H1 (cell line): Measurements from ENCODE around the gene COLEC11. TPM values are rescaled to one million over a fixed set of nuclear protein-coding genes. Genes with fewer than 3 reads are reported as not detected.
A peak's percentile ranks its signal among the peaks of the same experiment; 100 is the strongest.

ENCODE experiments used
- CTCF ChIA-PET: fragments of 300-600 bp; sonication (Branson Sonifier 250); formaldehyde crosslinking; loops from one replicate; lab custom pipeline; 2021; ENCODE audit not compliant: partially characterized antibody; lab: Charles Lee
- POLR2A ChIA-PET: fragments of 300-600 bp; sonication (Branson Sonifier 250); formaldehyde crosslinking; loops from one replicate; lab custom pipeline; 2021; ENCODE audit warnings: inconsistent platforms; ENCODE audit not compliant: partially characterized antibody; lab: Charles Lee
- DNase-seq, 2 experiments: peaks; one replicate each; pipeline versions ENCODE4 v3.0.0 to v3.0.0-alpha.2; 2010 to 2022; ENCODE audit warnings: low spot score in 2 of 2, low read depth in 1 of 2, mixed read lengths in 1 of 2
- FAIRE-seq: peaks from 2 replicates; lab custom pipeline; 2011; peaks lifted over from hg19 to GRCh38; lab: Jason Lieb, UNC
- H2AFZ ChIP-seq: 2 replicates; pipeline ENCODE4 v1.8.1; 2012; ENCODE audit warnings: low read length, inconsistent platforms
- H2AK5ac ChIP-seq: 2 replicates; pipeline ENCODE4 v1.6.1; 2013; ENCODE audit warnings: low read depth, low read length
- H2BK120ac ChIP-seq: replicated peaks from 2 replicates; pipeline ENCODE3; 2013; ENCODE audit warnings: low read depth, low read length, inconsistent platforms
- H2BK12ac ChIP-seq: 2 replicates; pipeline ENCODE4 v1.6.1; 2013; ENCODE audit warnings: low read depth, low read length
- H2BK15ac ChIP-seq: 2 replicates; pipeline ENCODE4 v1.6.1; 2013; ENCODE audit warnings: low read length
- H2BK20ac ChIP-seq: 2 replicates; pipeline ENCODE4 v1.6.1; 2013; ENCODE audit warnings: low read length
- H2BK5ac ChIP-seq: 2 replicates; pipeline ENCODE4 v1.6.1; 2013; ENCODE audit warnings: low read depth, low read length
- H3K14ac ChIP-seq: 2 replicates; pipeline ENCODE4 v1.6.1; 2013; ENCODE audit warnings: inconsistent platforms; ENCODE audit not compliant: insufficient read length
- H3K18ac ChIP-seq: 2 replicates; pipeline ENCODE4 v1.6.1; 2013; ENCODE audit warnings: low read length; ENCODE audit errors: extremely low read depth
- H3K23ac ChIP-seq: 2 replicates; pipeline ENCODE4 v1.6.1; 2013; ENCODE audit warnings: inconsistent platforms; ENCODE audit not compliant: insufficient read length
- H3K23me2 ChIP-seq: 2 replicates; pipeline ENCODE4 v1.6.1; 2013; ENCODE audit warnings: low read depth, low read length
- H3K27ac ChIP-seq: 2 replicates; pipeline ENCODE4 v1.6.1; 2011; ENCODE audit warnings: low read depth, low read length, inconsistent platforms
- H3K27me3 ChIP-seq, 4 experiments: replicated peaks in 1 of 4; 1 replicate in 1 of 4; 2 replicates in 3 of 4; pipeline versions ENCODE4 v1.6.1 to v1.8.1; 2011 to 2013; ENCODE audit warnings: low read length in 3 of 4, mild to moderate bottlenecking in 3 of 4, inconsistent platforms in 2 of 4, mixed read lengths in 2 of 4, moderate library complexity in 1 of 4; ENCODE audit not compliant: control insufficient read depth in 3 of 4, insufficient read depth in 3 of 4; ENCODE audit errors: extremely low read depth in 1 of 4
- H3K36me3 ChIP-seq, 4 experiments: 2 replicates each; pipeline versions ENCODE4 v1.6.1 to v1.8.1; 2011 to 2013; ENCODE audit warnings: mild to moderate bottlenecking in 4 of 4, low read length in 3 of 4, moderate library complexity in 2 of 4, control low read depth in 1 of 4, inconsistent platforms in 1 of 4; ENCODE audit not compliant: insufficient read depth in 4 of 4, control insufficient read depth in 2 of 4
- H3K4ac ChIP-seq: replicated peaks from 2 replicates; pipeline ENCODE3; 2013; ENCODE audit warnings: low read length, low read depth, mixed read lengths, inconsistent platforms; ENCODE audit not compliant: insufficient read length
- H3K4me1 ChIP-seq, 4 experiments: replicated peaks in 1 of 4; 1 replicate in 1 of 4; 2 replicates in 3 of 4; pipeline versions ENCODE4 v1.6.1 to v1.8.1; 2011 to 2013; ENCODE audit warnings: low read length in 3 of 4, inconsistent platforms in 2 of 4, mixed read lengths in 1 of 4; ENCODE audit not compliant: insufficient read depth in 4 of 4, control insufficient read depth in 3 of 4
- H3K4me2 ChIP-seq, 2 experiments: 2 replicates each; pipeline versions ENCODE4 v1.6.1 to v1.8.1; 2011 to 2013; ENCODE audit warnings: low read depth in 2 of 2, low read length in 2 of 2, control low read depth in 1 of 2, inconsistent platforms in 1 of 2, mild to moderate bottlenecking in 1 of 2; ENCODE audit not compliant: insufficient read depth in 1 of 2
- H3K4me3 ChIP-seq, 4 experiments: fragments of 200-600, 300-600 bp in 1 of 4; sonication (generic), shearing (Covaris generic), sonication (Bioruptor Twin) in 1 of 4; 2 replicates each; pipeline versions ENCODE4 v1.5.1 to v1.8.1; 2011 to 2016; ENCODE audit warnings: low read length in 4 of 4, low read depth in 3 of 4, control low read depth in 2 of 4, inconsistent platforms in 2 of 4, mild to moderate bottlenecking in 2 of 4, mixed read lengths in 1 of 4, moderate library complexity in 1 of 4; ENCODE audit not compliant: insufficient read depth in 2 of 4; ENCODE audit errors: extremely low read depth in 1 of 4
- H3K56ac ChIP-seq: replicated peaks from 2 replicates; pipeline ENCODE3; 2013; ENCODE audit warnings: low read depth, mild to moderate bottlenecking, mixed read lengths, low read length, inconsistent platforms; ENCODE audit not compliant: insufficient read length
- H3K79me1 ChIP-seq: 2 replicates; pipeline ENCODE4 v1.6.1; 2013; ENCODE audit warnings: low read depth, low read length, control low read depth
- H3K79me2 ChIP-seq, 2 experiments: 2 replicates each; pipeline versions ENCODE4 v1.6.1 to v1.8.1; 2012 to 2013; ENCODE audit warnings: low read length in 2 of 2, mild to moderate bottlenecking in 2 of 2, inconsistent platforms in 1 of 2; ENCODE audit not compliant: insufficient read depth in 2 of 2, control insufficient read depth in 1 of 2
- H3K9ac ChIP-seq, 4 experiments: replicated peaks in 1 of 4; 1 replicate in 1 of 4; 2 replicates in 3 of 4; pipeline versions ENCODE4 v1.6.1 to v1.8.1; 2011 to 2013; ENCODE audit warnings: low read depth in 3 of 4, low read length in 3 of 4, control low read depth in 2 of 4, mild to moderate bottlenecking in 2 of 4, moderate library complexity in 2 of 4, inconsistent platforms in 1 of 4; ENCODE audit errors: extremely low read depth in 1 of 4
- H3K9me3 ChIP-seq, 2 experiments: 2 replicates each; pipeline versions ENCODE4 v1.6.1 to v1.8.1; 2012 to 2013; ENCODE audit warnings: mild to moderate bottlenecking in 2 of 2, moderate library complexity in 2 of 2, control low read depth in 1 of 2, inconsistent platforms in 1 of 2, low read depth in 1 of 2, low read length in 1 of 2, mixed read lengths in 1 of 2; ENCODE audit not compliant: insufficient read depth in 2 of 2
- H4K20me1 ChIP-seq, 2 experiments: replicated peaks in 1 of 2; 2 replicates each; pipeline versions ENCODE3 to v1.8.1; 2011 to 2013; ENCODE audit warnings: inconsistent platforms in 2 of 2, low read length in 2 of 2, mild to moderate bottlenecking in 1 of 2; ENCODE audit not compliant: insufficient read depth in 2 of 2, control insufficient read depth in 1 of 2
- H4K5ac ChIP-seq: 2 replicates; pipeline ENCODE4 v1.6.1; 2013; ENCODE audit warnings: low read length, low read depth, mixed read lengths, inconsistent platforms; ENCODE audit not compliant: insufficient read length
- H4K8ac ChIP-seq: 2 replicates; pipeline ENCODE4 v1.8.0; 2013; ENCODE audit warnings: mild to moderate bottlenecking, moderate library complexity, low read length, inconsistent platforms; ENCODE audit not compliant: insufficient read depth; ENCODE audit errors: extremely low read depth
- H4K91ac ChIP-seq: replicated peaks from 2 replicates; pipeline ENCODE3; 2013; ENCODE audit warnings: low read length, mixed read lengths, inconsistent platforms; ENCODE audit not compliant: insufficient read length
- ASH2L ChIP-seq: fragments of 200-600, 300-600 bp; sonication (generic); IDR thresholded peaks from one replicate; pipeline ENCODE4 v1.7.1; 2017; ENCODE audit warnings: low read length
- ATF2 ChIP-seq: IDR thresholded peaks from 2 replicates; pipeline ENCODE4 v1.6.1; 2012; ENCODE audit warnings: low read length, inconsistent platforms
- EP300 ChIP-seq, 2 experiments: IDR thresholded peaks; 1 replicate in 1 of 2; 2 replicates in 1 of 2; pipeline ENCODE4 v1.6.1; 2011 to 2012; ENCODE audit warnings: low read depth in 2 of 2, low read length in 2 of 2, mild to moderate bottlenecking in 2 of 2, borderline replicate concordance in 1 of 2, inconsistent platforms in 1 of 2, moderate library complexity in 1 of 2
- GABPA ChIP-seq: IDR thresholded peaks from 2 replicates; pipeline ENCODE4 v1.6.1; 2011; ENCODE audit warnings: mild to moderate bottlenecking, low read length, moderate library complexity, borderline replicate concordance; ENCODE audit not compliant: insufficient read depth
- KDM1A ChIP-seq: fragments of 200-600, 300-600 bp; sonication (generic); IDR thresholded peaks from 2 replicates; pipeline ENCODE4 v1.7.1; 2016; ENCODE audit warnings: mild to moderate bottlenecking, low read length, borderline replicate concordance
- NANOG ChIP-seq: IDR thresholded peaks from 2 replicates; pipeline ENCODE4 v1.6.1; 2011; ENCODE audit warnings: low read length, low read depth, mild to moderate bottlenecking, inconsistent platforms; ENCODE audit not compliant: insufficient read depth, poor library complexity, severe bottlenecking
- PHF8 ChIP-seq: fragments of 200-600 bp; sonication (generic); conservative IDR thresholded peaks from 2 replicates; pipeline ENCODE4 v1.7.1; 2012; ENCODE audit warnings: low read depth, mild to moderate bottlenecking, inconsistent platforms, low read length, moderate library complexity
- POLR2AphosphoS5 ChIP-seq: IDR thresholded peaks from 2 replicates; pipeline ENCODE4 v1.6.1; 2011; ENCODE audit warnings: low read depth, low read length
- SIX5 ChIP-seq: IDR thresholded peaks from 2 replicates; pipeline ENCODE4 v1.6.1; 2011; ENCODE audit warnings: mild to moderate bottlenecking, low read depth, low read length
- USF2 ChIP-seq: IDR thresholded peaks from 2 replicates; pipeline ENCODE4 v1.6.1; 2011; ENCODE audit warnings: low read length, improper control_type of control experiment
- WGBS, 2 experiments: shearing (Covaris generic) in 1 of 2; methylation state at CpG; one replicate each; pipeline versions ENCODE4 v1.1.6 to v1.1.7; 2013 to 2015; ENCODE audit warnings: low lambda C conversion rate in 2 of 2, mixed read lengths in 2 of 2, inconsistent platforms in 1 of 2, low coverage in 1 of 2, missing lambda C conversion rate in 1 of 2; ENCODE audit not compliant: insufficient replicate concordance in 2 of 2, insufficient coverage in 1 of 2, insufficient read length in 1 of 2; ENCODE audit errors: extremely low coverage in 1 of 2, missing lambda C conversion rate in 1 of 2; 5-methylcytosine and 5-hydroxymethylcytosine counted together
- polyA plus RNA-seq, 7 experiments: library from polyadenylated mRNA; depleted of rRNA in 3 of 7; stranded (reverse) in 5 of 7; unstranded in 2 of 7; fragments of >200 nt in 5 of 7; fragments of 200-250 nt in 2 of 7; gene quantifications; 1 replicate in 5 of 7; 2 replicates in 1 of 7; 4 replicates in 1 of 7; pipeline versions ENCODE4 v1.2.1 to v1.2.3, GENCODE V29; 2011 to 2013; ENCODE audit warnings: missing spikeins in 2 of 7, mixed read lengths in 2 of 7
- total RNA-seq: library from RNA; stranded (reverse); fragmentation: NEBNext Ultra II Directional; extraction: Animal tissue kit (Norgen Biotek cat#: 25700); gene quantifications from 2 replicates; pipeline ENCODE4 v1.2.1, GENCODE V29; 2021

The COLEC11 gene
- total and polyA plus RNA-seq, 2 of the 8 experiments (the other 6 are each of a cell fraction or from before 2014, with no cell fraction given): 0.47 to 0.80 TPM

GRCh38 chr2:3628241-3628679, 33.3 kb downstream of the COLEC11 start:
- peak in 1 of 2 experiments; percentile 44 for DNase-seq
- H2BK12ac ChIP-seq: no peak overlapping the region
- no peak overlapping the region for H2AFZ ChIP-seq
- FAIRE-seq: no peak
- no peak overlapping the region for H3K23ac ChIP-seq
- no peak overlapping the region for H2BK15ac ChIP-seq
- no peaks in the 10 kb centered on the region for H3K79me2 ChIP-seq
- H3K4ac ChIP-seq: no peak overlapping the region
- no peak overlapping the region for H2BK5ac ChIP-seq
- CTCF ChIA-PET: interaction anchor here (0.6 to 2.5 kb wide), 20 partner anchors 9 to 167 kb away, joined by 3 to 22 read pairs (median 4); no protein-coding TSS in a partner anchor
- H4K5ac ChIP-seq: no peak overlapping the region
- H3K4me1 ChIP-seq: no peaks in the 10 kb centered on the region; a peak in 2 of 7 replicates
- H3K14ac ChIP-seq: no peak overlapping the region
- H3K4me3 ChIP-seq: no peak overlapping the region
- H2BK20ac ChIP-seq: no peak overlapping the region
- no peak overlapping the region for H2BK120ac ChIP-seq
- no peak overlapping the region for H2AK5ac ChIP-seq
- H3K79me1 ChIP-seq: no peaks in the 10 kb centered on the region
- WGBS, 2 experiments: 84% methylated on average over 10 of the region's 10 CpGs; no CpG with 5 or more reads in 1 of the 2 experiments
- no peaks in the 10 kb centered on the region for H3K9me3 ChIP-seq
- H3K9ac ChIP-seq: no peak overlapping the region
- no peak overlapping the region for H3K18ac ChIP-seq
- H3K27me3 ChIP-seq: no peaks in the 10 kb centered on the region; a peak in 1 of 7 replicates
- no peak overlapping the region for H4K91ac ChIP-seq
- POLR2A ChIA-PET: interaction anchor here (0.6 to 1.5 kb wide), 6 partner anchors 23 to 69 kb away, joined by 3 to 12 read pairs (median 3); no protein-coding TSS in a partner anchor
- H4K20me1 ChIP-seq: peaks cover 0 to 1% of the 10 kb centered on the region in 2 experiments
- no peak overlapping the region for H4K8ac ChIP-seq
- no peaks in the 10 kb centered on the region for H3K36me3 ChIP-seq
- H3K4me2 ChIP-seq: no peak overlapping the region
- H3K27ac ChIP-seq: no peak overlapping the region
- H3K23me2 ChIP-seq: no peaks in the 10 kb centered on the region
- H3K56ac ChIP-seq: no peak overlapping the region
- TF ChIP-seq NANOG (no peak), EP300 (IDR thresholded peaks at IDR 0.05; ENCODE audit: borderline replicate concordance in 1 of 2, low read depth in 2 of 2, low read length in 2 of 2) (no peak), USF2 (no peak), SIX5 (no peak), GABPA (no peak), KDM1A (no peak), ASH2L (no peak), ATF2 (no peak), POLR2AphosphoS5 (no peak), PHF8 (no peak)
